T-helper 2 cell treated with Interferon-gamma antibody and Interleukin-4, amounts not matched to agents 100 ng/mL and 5 ng/mL, for 36 hours (primary cell): Measurements from ENCODE around the gene RASA1. TPM values are rescaled to one million over a fixed set of nuclear protein-coding genes. Genes with fewer than 3 reads are reported as not detected.

ENCODE experiments used
- intact Hi-C: fragments of 100-400 bp; cut with micrococcal nuclease; formaldehyde crosslinking; loops from one replicate; pipeline ENCODE4 v1.15.1; 2023
- total RNA-seq: library from RNA; stranded (reverse); gene quantifications from 2 replicates; pipeline ENCODE4 v1.2.3, GENCODE V29; 2022

RASA1 gene
- total RNA-seq, 1 donor from 2014 or later: 23.9 TPM

GRCh38 chr5:87435144-87435694 lies 167.5 kb downstream of the RASA1 start:
- intact Hi-C loops: no loop called here

GRCh38 chr5:87437724-87438123 lies 170.0 kb downstream of the RASA1 start:
- intact Hi-C loops: no loop called here

- intact Hi-C loops: no loop called here
These were observed 170.5 kb downstream of the RASA1 start for GRCh38 chr5:87438231-87438630.

Other genes starting within 250 kb of the RASA1 start
- 56.2 and 57.9 TPM in 2 replicates for gene CCNH, start 145.0 kb downstream of the RASA1 start, total RNA-seq